ENCODE results near the gene SLC12A5. TPM values are rescaled to one million over a fixed set of nuclear protein-coding genes. Genes with fewer than 3 reads are reported as not detected.

Gene SLC12A5
- total RNA-seq, 4 donors from 2014 or later: 5.2 TPM; not detected in 3

DNA sequence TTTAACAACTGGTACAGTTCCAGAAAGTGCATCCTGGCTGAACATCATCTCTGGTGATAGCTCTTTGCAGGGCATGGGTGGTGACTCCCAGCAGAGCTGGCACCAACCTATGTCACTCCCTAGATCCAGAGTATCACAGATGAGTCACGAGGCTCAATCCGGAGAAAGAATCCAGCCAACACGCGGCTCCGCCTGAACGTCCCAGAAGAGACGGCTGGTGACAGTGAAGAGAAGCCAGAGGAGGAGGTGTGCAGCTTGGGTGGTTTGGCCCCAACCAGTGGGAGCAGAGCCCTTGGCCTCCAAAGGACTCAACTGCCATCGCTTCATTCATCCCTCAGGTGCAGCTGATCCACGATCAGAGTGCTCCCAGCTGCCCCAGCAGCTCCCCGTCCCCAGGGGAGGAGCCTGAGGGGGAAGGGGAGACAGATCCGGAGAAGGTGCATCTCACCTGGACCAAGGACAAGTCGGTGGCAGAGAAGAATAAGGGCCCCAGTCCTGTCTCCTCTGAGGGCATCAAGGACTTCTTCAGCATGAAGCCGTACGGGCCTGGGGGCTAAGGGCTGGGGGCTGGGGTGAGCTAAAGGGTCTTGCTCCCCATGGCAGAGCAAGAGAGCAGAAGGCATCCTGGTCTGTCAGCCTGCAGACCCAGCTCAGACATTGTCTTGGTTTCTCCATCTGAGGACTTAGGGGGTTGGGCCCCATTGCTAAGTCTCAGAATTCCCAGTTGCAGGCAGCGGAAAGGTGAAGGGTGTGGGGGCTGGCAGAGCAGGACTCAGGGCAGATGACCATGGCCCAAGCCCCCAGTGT is 27.2 kb downstream of the SLC12A5 start:
- TF ChIP-seq, protein P1, sequence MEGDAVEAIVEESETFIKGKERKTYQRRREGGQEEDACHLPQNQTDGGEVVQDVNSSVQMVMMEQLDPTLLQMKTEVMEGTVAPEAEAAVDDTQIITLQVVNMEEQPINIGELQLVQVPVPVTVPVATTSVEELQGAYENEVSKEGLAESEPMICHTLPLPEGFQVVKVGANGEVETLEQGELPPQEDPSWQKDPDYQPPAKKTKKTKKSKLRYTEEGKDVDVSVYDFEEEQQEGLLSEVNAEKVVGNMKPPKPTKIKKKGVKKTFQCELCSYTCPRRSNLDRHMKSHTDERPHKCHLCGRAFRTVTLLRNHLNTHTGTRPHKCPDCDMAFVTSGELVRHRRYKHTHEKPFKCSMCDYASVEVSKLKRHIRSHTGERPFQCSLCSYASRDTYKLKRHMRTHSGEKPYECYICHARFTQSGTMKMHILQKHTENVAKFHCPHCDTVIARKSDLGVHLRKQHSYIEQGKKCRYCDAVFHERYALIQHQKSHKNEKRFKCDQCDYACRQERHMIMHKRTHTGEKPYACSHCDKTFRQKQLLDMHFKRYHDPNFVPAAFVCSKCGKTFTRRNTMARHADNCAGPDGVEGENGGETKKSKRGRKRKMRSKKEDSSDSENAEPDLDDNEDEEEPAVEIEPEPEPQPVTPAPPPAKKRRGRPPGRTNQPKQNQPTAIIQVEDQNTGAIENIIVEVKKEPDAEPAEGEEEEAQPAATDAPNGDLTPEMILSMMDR (IDR thresholded peaks at IDR 0.05): no peak
- TF ChIP-seq POLR2A (IDR thresholded peaks at IDR 0.05): no peak
- TF ChIP-seq EP300 (IDR thresholded peaks at IDR 0.05): no peak
- H3K27ac ChIP-seq: no peak overlapping the region
- H3K36me3 ChIP-seq: peaks cover 0 to 30% (median 0%) of the 10 kb centered on the region in 3 donors
- 79 to 80% methylated on average over 15 of the region's 15 CpGs for WGBS, 2 donors
- DNase-seq (ENCODE audit: low spot score in 2 of 2): no peak
- no peak overlapping the region for H3K4me3 ChIP-seq
- H3K9me3 ChIP-seq: no peaks in the 10 kb centered on the region
- H3K27me3 ChIP-seq: peaks cover 0 to 25% of the 10 kb centered on the region in 2 donors
- peaks cover 0 to 41% (median 25%) of the 10 kb centered on the region in 4 donors for H3K4me1 ChIP-seq

DNA sequence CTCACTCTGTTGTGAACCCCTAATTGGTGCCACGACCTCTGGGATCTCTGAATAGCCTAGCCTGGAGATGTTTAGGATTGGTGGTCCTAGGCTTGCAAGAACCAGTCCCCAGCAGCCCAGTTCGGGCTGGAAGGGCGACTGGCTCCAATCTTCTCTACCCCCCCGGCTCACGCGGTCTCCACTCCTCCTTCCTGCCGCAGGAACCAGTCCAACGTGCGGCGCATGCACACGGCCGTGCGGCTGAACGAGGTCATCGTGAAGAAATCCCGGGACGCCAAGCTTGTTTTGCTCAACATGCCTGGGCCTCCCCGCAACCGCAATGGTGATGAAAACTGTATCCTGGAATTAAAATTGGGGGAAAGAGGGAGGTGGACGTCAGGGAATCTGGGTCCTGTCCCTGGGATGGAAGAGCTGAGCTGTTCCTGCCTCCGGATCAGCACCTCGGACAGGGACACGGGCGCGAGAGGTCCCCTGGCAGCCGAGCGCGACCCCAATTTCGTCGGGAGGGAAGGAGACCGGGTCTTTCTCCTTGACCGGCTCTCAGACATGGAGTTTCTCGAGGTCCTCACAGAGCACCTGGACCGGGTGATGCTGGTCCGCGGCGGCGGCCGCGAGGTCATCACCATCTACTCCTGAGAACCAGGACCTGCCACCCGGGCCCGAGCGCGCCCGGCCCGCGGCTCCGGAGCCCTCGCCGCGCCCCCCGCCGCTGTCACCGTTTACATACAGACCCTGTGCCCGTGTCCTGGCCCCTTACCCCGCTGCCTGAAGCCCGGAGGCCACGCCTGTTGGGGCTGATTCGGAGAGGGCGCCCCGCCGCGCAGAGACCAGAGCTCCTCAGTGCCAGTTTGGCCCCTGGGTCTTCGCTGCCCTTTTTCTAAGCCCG is 28.2 kb downstream of the SLC12A5 start:
- H3K9me3 ChIP-seq: no peaks in the 10 kb centered on the region
- DNase-seq (ENCODE audit: low spot score in 2 of 2): peak; percentile 20 to 37
- WGBS, 2 donors: 15 to 22% methylated on average over 35 to 52 of the region's 65 CpGs
- H3K4me3 ChIP-seq: no peak overlapping the region
- H3K36me3 ChIP-seq: peaks cover 0 to 40% (median 3%) of the 10 kb centered on the region in 3 donors
- peaks cover 0 to 21% of the 10 kb centered on the region in 2 donors for H3K27me3 ChIP-seq
- H3K27ac ChIP-seq: no peak overlapping the region
- H3K4me1 ChIP-seq: peaks cover 0 to 51% (median 25%) of the 10 kb centered on the region in 4 donors
- TF ChIP-seq POLR2A (IDR thresholded peaks at IDR 0.05) (no peak), EP300 (IDR thresholded peaks at IDR 0.05) (no peak)
- TF ChIP-seq, protein P1 (IDR thresholded peaks at IDR 0.05): no peak

DNA sequence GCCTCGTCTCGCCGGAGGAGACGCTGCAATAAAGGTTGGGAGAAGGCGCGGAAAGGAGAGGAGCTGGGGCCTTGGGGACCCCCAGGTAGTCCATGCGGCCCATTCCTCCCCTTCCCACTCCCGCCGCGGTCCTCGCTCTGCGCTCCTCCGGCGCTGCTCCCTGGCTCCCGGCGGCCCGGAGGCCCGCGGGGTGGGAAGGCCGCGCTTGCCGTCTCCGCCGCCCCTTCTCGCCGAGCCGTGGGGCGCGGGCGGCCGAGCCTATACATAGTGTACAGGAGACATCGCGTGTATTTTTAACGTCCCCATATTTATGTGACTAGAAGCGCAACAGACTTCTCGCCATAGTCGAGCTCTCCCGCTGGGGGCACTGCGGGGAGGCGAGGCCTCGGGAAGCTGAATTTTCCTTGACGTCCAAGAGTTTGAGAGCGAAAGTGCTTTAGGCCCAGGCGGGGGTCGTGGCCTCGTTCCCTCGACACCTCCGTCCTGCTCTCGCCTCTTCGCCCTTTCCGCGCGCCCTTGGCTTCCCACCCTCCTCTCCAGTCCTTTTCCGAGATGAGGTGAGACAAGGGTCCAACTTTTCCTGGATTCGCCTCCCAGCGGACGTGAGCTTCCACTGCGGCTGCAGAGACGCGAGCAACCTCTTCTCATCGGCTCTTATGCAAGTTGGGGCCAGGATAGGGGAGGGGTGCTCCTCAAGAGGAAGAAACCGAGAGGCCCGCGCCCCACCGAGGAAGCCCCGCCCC is 29.0 kb downstream of the SLC12A5 start:
- 9 to 10% methylated on average over 41 to 66 of the region's 66 CpGs for WGBS, 2 donors
- peaks cover 0 to 21% of the 10 kb centered on the region in 2 donors for H3K27me3 ChIP-seq

DNA sequence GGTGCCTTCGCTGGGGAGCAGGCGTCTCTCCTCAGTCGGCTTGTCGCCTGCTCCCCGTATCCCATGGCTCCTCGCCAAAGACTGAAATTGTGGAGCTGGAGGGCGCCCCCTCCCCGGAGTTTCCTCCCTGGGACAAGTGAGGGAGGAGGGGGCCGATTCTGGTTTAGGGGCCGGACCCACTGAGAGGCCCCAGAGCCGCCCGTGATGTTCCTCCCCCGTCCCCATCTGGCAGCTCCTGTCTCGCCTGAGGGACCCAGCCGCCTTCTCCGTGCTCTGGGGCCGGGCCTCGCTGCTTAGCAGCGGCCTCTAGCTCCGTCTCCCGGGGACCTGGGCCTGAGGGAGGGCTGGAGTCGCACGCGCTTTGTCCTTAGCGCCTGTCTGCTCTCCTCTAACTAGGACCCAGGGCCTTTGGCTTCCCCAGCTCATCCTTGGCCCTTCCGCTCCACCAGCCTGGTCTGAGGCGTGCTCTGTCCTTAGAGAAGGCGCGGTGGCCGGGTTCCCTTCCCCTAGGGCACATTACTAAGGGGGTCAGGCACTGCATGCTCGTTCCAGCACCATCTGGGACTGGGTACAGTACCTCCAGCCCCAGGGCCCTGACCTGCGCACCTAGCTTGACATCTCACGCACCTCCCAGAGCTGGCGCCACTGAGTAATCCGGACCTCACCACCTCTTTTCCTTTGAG is 29.7 kb downstream of the SLC12A5 start:
- WGBS, 2 donors: 20 to 49% methylated on average over 13 to 30 of the region's 35 CpGs
- Histone ChIP-seq H3K27ac (no peak overlapping the region), H3K4me1 (peaks cover 0 to 52% (median 25%) of the 10 kb centered on the region in 4 donors), H3K4me3 (peak overlapping the region in 3 of 4 donors; percentile 12 to 40 (median 23)), H3K27me3 (peaks cover 0 to 21% of the 10 kb centered on the region in 2 donors), H3K36me3 (peaks cover 9 to 55% (median 16%) of the 10 kb centered on the region in 3 donors), H3K9me3 (no peaks in the 10 kb centered on the region)
- TF ChIP-seq, protein P1 (IDR thresholded peaks at IDR 0.05): no peak
- TF ChIP-seq EP300 (IDR thresholded peaks at IDR 0.05) (no peak), POLR2A (IDR thresholded peaks at IDR 0.05) (no peak)
- no peak for DNase-seq (ENCODE audit: low spot score in 2 of 2)

More for the DNA sequence above, 29.0 kb downstream of the SLC12A5 start:
- Histone ChIP-seq H3K4me3 (peak overlapping the region in 3 of 4 donors; percentile 12 to 40 (median 23)), H3K36me3 (peaks cover 6 to 48% (median 9%) of the 10 kb centered on the region in 3 donors), H3K27ac (no peak overlapping the region), H3K4me1 (peaks cover 0 to 52% (median 25%) of the 10 kb centered on the region in 4 donors), H3K9me3 (no peaks in the 10 kb centered on the region)
- TF ChIP-seq EP300 (IDR thresholded peaks at IDR 0.05): no peak
- TF ChIP-seq, protein P1 (IDR thresholded peaks at IDR 0.05): peak in 3 of 5 experiments; percentile 8 to 42 (median 41)
- peak in 1 of 2 donors; percentile 25 for DNase-seq (ENCODE audit: low spot score in 2 of 2)
